Stomach (tissue), 4 donors: ENCODE results near the gene PSMD7.

Experiments used
- CTCF ChIP-seq, 7 experiments: fragments of 450-650 bp in 4 of 7; fragments of 200-600 bp in 3 of 7; sonication (generic) in 3 of 7; IDR thresholded peaks; one replicate each; pipeline ENCODE4 v1.5.1; 2016 to 2019; ENCODE audit warnings: antibody characterized with exemption in 7 of 7, control low read depth in 2 of 7, mild to moderate bottlenecking in 1 of 7
- EP300 ChIP-seq: sonication (generic); formaldehyde crosslinking; IDR thresholded peaks from one replicate; pipeline ENCODE4 v1.6.1; 2017; ENCODE audit warnings: antibody characterized with exemption
- POLR2A ChIP-seq, 4 donors: fragments of 450-650 bp; IDR thresholded peaks; one replicate each; pipeline ENCODE4 v1.6.1; 2016; ENCODE audit warnings: antibody characterized with exemption in 4 of 4, control low read depth in 2 of 4, mild to moderate bottlenecking in 1 of 4, moderate library complexity in 1 of 4

- TF ChIP-seq EP300 (no peak), POLR2A (IDR thresholded peaks at IDR 0.05) (no peak), CTCF (IDR thresholded peaks at IDR 0.05) (no peak)
These were observed 8.2 kb downstream of the PSMD7 start for GRCh38 chr16:74304835-74305176.
